ENCODE measurements around the gene ACOT8.
"Not testable (repeated sequence)": the region's sequence is repeated elsewhere in the genome, so short reads cannot be mapped to it uniquely, and the experiment has no call there.

ACOT8 gene

GRCh38 chr20:45857114-45857881, at the start of gene ACOT8, which contains the start of gene ZSWIM3:
ACOT8 (minus strand) TSS chr20:45857392; CDS start chr20:45857315, 77 bp downstream.
ZSWIM3 (plus strand) TSS chr20:45857614; CDS start chr20:45857826, 212 bp downstream.
- FAIRE-seq, result peak; percentile 63

- FAIRE-seq, result no peak
Measured at GRCh38 chr20:45905505-45906079, 48.4 kb upstream of the ACOT8 start.

- no peak for FAIRE-seq
Measured at GRCh38 chr20:45904583-45905504, 47.7 kb upstream of the ACOT8 start.

- no peak for FAIRE-seq
Measured at GRCh38 chr20:45902199-45902701, 45.1 kb upstream of the ACOT8 start.

GRCh38 chr20:45901332-45901731, 44.1 kb upstream of the ACOT8 start:
- not testable (repeated sequence) for FAIRE-seq

GRCh38 chr20:45899046-45899835, 42.0 kb upstream of the ACOT8 start:
- FAIRE-seq, result no peak

GRCh38 chr20:45898285-45898684, 41.1 kb upstream of the ACOT8 start:
- no peak for FAIRE-seq

- no peak for FAIRE-seq
Measured at GRCh38 chr20:45897692-45898091, 40.5 kb upstream of the ACOT8 start.

- FAIRE-seq, result no peak
Measured at GRCh38 chr20:45897289-45897688, 40.1 kb upstream of the ACOT8 start.

GRCh38 chr20:45896641-45897161, 39.5 kb upstream of the ACOT8 start:
- no peak for FAIRE-seq

- no peak for FAIRE-seq
Measured at GRCh38 chr20:45894797-45895196, 37.6 kb upstream of the ACOT8 start.

- FAIRE-seq, result no peak
Measured at GRCh38 chr20:45893831-45894230, 36.6 kb upstream of the ACOT8 start.

- FAIRE-seq, result no peak
Measured at GRCh38 chr20:45892828-45893500, 35.8 kb upstream of the ACOT8 start.

- FAIRE-seq, result no peak
Measured at GRCh38 chr20:45892049-45892825, 35.0 kb upstream of the ACOT8 start.

- FAIRE-seq, result no peak
Measured at GRCh38 chr20:45890985-45891983, 34.1 kb upstream of the ACOT8 start, which contains the start of the genes CTSA and NEURL2. CTSA (plus strand) TSS chr20:45891335; CDS start chr20:45891569, 234 bp downstream. NEURL2 (minus strand) TSS chr20:45891208; CDS start chr20:45890991, 217 bp downstream.

- no peak for FAIRE-seq
Measured at GRCh38 chr20:45890077-45890984, 33.1 kb upstream of the ACOT8 start.

GRCh38 chr20:45888681-45889080, 31.5 kb upstream of the ACOT8 start:
- FAIRE-seq, result no peak

GRCh38 chr20:45887346-45887715, 30.1 kb upstream of the ACOT8 start, which contains the start of gene SPATA25:
SPATA25 (minus strand) TSS chr20:45887622; CDS start chr20:45887590, 32 bp downstream.
- FAIRE-seq, result no peak

Data from TTC549 (cell line).